Mesenchymal stem cell (in vitro differentiated cells and primary cell): ENCODE data around the gene EZH2.

Experiments used
- DNase-seq: peaks from one replicate; pipeline ENCODE4 v3.0.0-alpha.2; 2013
- H2AFZ ChIP-seq: one replicate; pipeline ENCODE4 v1.6.1; 2013; ENCODE audit warnings: low read depth, mild to moderate bottlenecking, control low read depth, inconsistent platforms, low read length, moderate library complexity
- H2AK5ac ChIP-seq: 2 replicates; pipeline ENCODE4 v1.6.1; 2013; ENCODE audit warnings: low read length, moderate library complexity, mild to moderate bottlenecking, inconsistent platforms; ENCODE audit not compliant: severe bottlenecking
- H2BK120ac ChIP-seq: one replicate; pipeline ENCODE4 v1.6.1; 2013; ENCODE audit warnings: low read depth, mild to moderate bottlenecking, inconsistent platforms, low read length, moderate library complexity
- H2BK12ac ChIP-seq, 2 experiments: one replicate each; pipeline ENCODE4 v1.6.1; 2013; ENCODE audit warnings: inconsistent platforms in 2 of 2, low read length in 2 of 2, mild to moderate bottlenecking in 2 of 2, moderate library complexity in 2 of 2, control low read depth in 1 of 2
- H2BK15ac ChIP-seq: one replicate; pipeline ENCODE4 v1.6.1; 2013; ENCODE audit warnings: mild to moderate bottlenecking, low read depth, inconsistent platforms; ENCODE audit not compliant: poor library complexity, severe bottlenecking
- H2BK5ac ChIP-seq: 2 replicates; pipeline ENCODE4 v1.6.1; 2013; ENCODE audit warnings: low read depth, mild to moderate bottlenecking, low read length, control low read depth, inconsistent platforms; ENCODE audit not compliant: poor library complexity, severe bottlenecking
- H3K14ac ChIP-seq, 2 experiments: one replicate each; pipeline ENCODE4 v1.6.1; 2013; ENCODE audit warnings: inconsistent platforms in 2 of 2, low read length in 2 of 2, control low read depth in 1 of 2, mild to moderate bottlenecking in 1 of 2, moderate library complexity in 1 of 2
- H3K18ac ChIP-seq, 2 experiments: one replicate each; pipeline ENCODE4 v1.6.1; 2013; ENCODE audit warnings: inconsistent platforms in 2 of 2, low read length in 2 of 2, control low read depth in 1 of 2, low read depth in 1 of 2, mild to moderate bottlenecking in 1 of 2
- H3K23ac ChIP-seq, 2 experiments: one replicate each; pipeline ENCODE4 v1.6.1; 2013; ENCODE audit warnings: inconsistent platforms in 2 of 2, low read length in 2 of 2, mild to moderate bottlenecking in 2 of 2, moderate library complexity in 2 of 2, control low read depth in 1 of 2
- H3K27ac ChIP-seq: 2 replicates; pipeline ENCODE4 v1.5.1; 2013; ENCODE audit warnings: mild to moderate bottlenecking, moderate library complexity, low read length, control low read depth, inconsistent platforms; ENCODE audit not compliant: poor library complexity, severe bottlenecking
- H3K27me3 ChIP-seq, 2 experiments: 2 replicates each; pipeline versions ENCODE4 v1.6.1 to v1.7.0; 2013; ENCODE audit warnings: low read length in 2 of 2, mild to moderate bottlenecking in 2 of 2, moderate library complexity in 2 of 2, control low read depth in 1 of 2, inconsistent platforms in 1 of 2; ENCODE audit not compliant: control insufficient read depth in 1 of 2, insufficient read depth in 1 of 2
- H3K36me3 ChIP-seq, 2 experiments: 2 replicates each; pipeline versions ENCODE4 v1.6.1 to v1.7.0; 2013; ENCODE audit warnings: low read length in 2 of 2, control low read depth in 1 of 2, inconsistent platforms in 1 of 2, low read depth in 1 of 2, mild to moderate bottlenecking in 1 of 2; ENCODE audit not compliant: insufficient read depth in 2 of 2, control insufficient read depth in 1 of 2
- H3K4ac ChIP-seq, 2 experiments: one replicate each; pipeline ENCODE4 v1.6.1; 2013; ENCODE audit warnings: inconsistent platforms in 2 of 2, low read length in 2 of 2, mild to moderate bottlenecking in 2 of 2, moderate library complexity in 2 of 2, control low read depth in 1 of 2, low read depth in 1 of 2
- H3K4me1 ChIP-seq: 2 replicates; pipeline ENCODE4 v1.6.1; 2013; ENCODE audit warnings: low read depth, low read length, control low read depth; ENCODE audit not compliant: control insufficient read depth, insufficient read depth
- H3K4me2 ChIP-seq: 2 replicates; pipeline ENCODE4 v1.6.1; 2013; ENCODE audit warnings: low read length, mild to moderate bottlenecking, inconsistent platforms; ENCODE audit not compliant: poor library complexity, severe bottlenecking
- H3K4me3 ChIP-seq, 2 experiments: 2 replicates each; pipeline versions ENCODE4 v1.5.1 to v1.7.0; 2013; ENCODE audit warnings: low read length in 2 of 2, mild to moderate bottlenecking in 2 of 2, control low read depth in 1 of 2, low read depth in 1 of 2; ENCODE audit not compliant: insufficient read depth in 1 of 2
- H3K79me1 ChIP-seq: replicated peaks from 2 replicates; pipeline ENCODE4 v1.6.1; 2013; ENCODE audit warnings: mild to moderate bottlenecking, control low read depth, low read length, inconsistent platforms; ENCODE audit not compliant: poor library complexity, severe bottlenecking
- H3K9ac ChIP-seq: 2 replicates; pipeline ENCODE4 v1.7.0; 2013; ENCODE audit warnings: mild to moderate bottlenecking, low read length, moderate library complexity
- H3K9me3 ChIP-seq: 2 replicates; pipeline ENCODE4 v1.7.0; 2013; ENCODE audit warnings: mild to moderate bottlenecking, low read length; ENCODE audit not compliant: control insufficient read depth
- H4K8ac ChIP-seq: one replicate; pipeline ENCODE4 v1.6.1; 2013; ENCODE audit warnings: inconsistent platforms, mild to moderate bottlenecking, low read length, moderate library complexity
- H4K91ac ChIP-seq: one replicate; pipeline ENCODE4 v1.6.1; 2013; ENCODE audit warnings: mild to moderate bottlenecking, low read length, inconsistent platforms
- WGBS: methylation state at CpG from one replicate; pipeline ENCODE4 v1.1.7; 2013; ENCODE audit warnings: mixed read lengths; 5-methylcytosine and 5-hydroxymethylcytosine counted together

Gene EZH2

DNA sequence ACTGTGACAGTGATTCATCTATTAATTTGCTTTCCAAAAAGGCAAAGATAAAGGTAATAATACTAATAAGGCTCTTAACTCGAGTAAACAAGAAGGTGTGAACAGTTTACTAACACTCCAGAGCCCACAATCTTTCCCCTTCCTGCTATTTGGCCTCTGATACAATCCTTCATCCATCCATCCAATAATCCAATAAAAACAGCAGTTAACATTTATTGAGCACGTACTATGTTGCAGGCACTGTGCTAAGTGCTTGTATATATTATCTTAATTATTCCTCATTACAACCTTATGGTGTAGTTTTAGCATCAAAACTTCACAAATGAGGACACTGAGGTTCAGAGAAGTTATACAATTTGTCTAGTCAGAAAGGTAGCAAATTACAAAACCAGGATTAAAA lies 49.5 kb downstream of the EZH2 start:
- no peak overlapping the region for H3K18ac ChIP-seq
- H3K36me3 ChIP-seq = no peaks in the 10 kb centered on the region
- no peak overlapping the region for H3K23ac ChIP-seq
- no peak overlapping the region for H2AFZ ChIP-seq
- H3K4me3 ChIP-seq = no peak overlapping the region
- H2BK5ac ChIP-seq = no peak overlapping the region
- no peak overlapping the region for H4K8ac ChIP-seq
- no peak overlapping the region for H4K91ac ChIP-seq
- H3K27me3 ChIP-seq = no peaks in the 10 kb centered on the region
- no peak overlapping the region for H2BK120ac ChIP-seq
- H2BK15ac ChIP-seq = no peak overlapping the region
- H3K4ac ChIP-seq = no peak overlapping the region
- H3K9ac ChIP-seq = no peak overlapping the region
- H3K27ac ChIP-seq = no peak overlapping the region
- no peak overlapping the region for H2BK12ac ChIP-seq
- H3K79me1 ChIP-seq = peaks cover 22% of the 10 kb centered on the region
- WGBS = 100% methylated on average over 1 of the region's 2 CpGs
- no peak overlapping the region for H2AK5ac ChIP-seq
- H3K9me3 ChIP-seq = no peaks in the 10 kb centered on the region
- H3K4me1 ChIP-seq = no peaks in the 10 kb centered on the region
- no peak overlapping the region for H3K14ac ChIP-seq
- DNase-seq = no peak
- H3K4me2 ChIP-seq = no peak overlapping the region

DNA sequence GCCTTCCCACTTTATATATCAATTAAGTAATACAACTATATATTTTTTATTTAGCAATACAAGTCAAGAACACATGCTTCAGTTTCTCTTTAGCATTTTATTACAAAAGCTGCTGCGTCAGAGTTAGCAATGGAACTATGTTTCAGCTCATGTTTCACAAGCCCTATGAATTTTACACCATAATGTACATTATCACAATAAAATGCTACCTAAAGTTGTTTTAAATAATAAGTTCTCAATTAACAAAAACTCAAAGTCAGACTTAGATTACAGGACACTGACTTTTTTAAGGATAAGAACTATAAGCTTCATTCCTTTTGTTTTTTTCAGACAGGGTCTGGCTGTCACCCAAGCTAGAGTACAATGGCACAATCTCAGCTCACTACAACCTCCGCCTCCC lies 52.3 kb downstream of the EZH2 start:
- 97% methylated on average over 2 of the region's 2 CpGs for WGBS
- no peak for DNase-seq
- Histone ChIP-seq H3K18ac (no peak overlapping the region), H3K9me3 (no peaks in the 10 kb centered on the region), H3K4ac (no peak overlapping the region), H3K27ac (no peak overlapping the region), H2AK5ac (no peak overlapping the region), H4K91ac (no peak overlapping the region), H2BK120ac (no peak overlapping the region), H3K4me1 (no peaks in the 10 kb centered on the region), H4K8ac (no peak overlapping the region), H2BK5ac (no peak overlapping the region), H2BK15ac (no peak overlapping the region), H2BK12ac (peak overlapping the region in 1 of 2 experiments; percentile 6), H2AFZ (no peak overlapping the region), H3K79me1 (peaks cover 19% of the 10 kb centered on the region), H3K14ac (no peak overlapping the region), H3K27me3 (no peaks in the 10 kb centered on the region), H3K4me3 (no peak overlapping the region), H3K36me3 (peaks cover 0 to 3% of the 10 kb centered on the region in 2 experiments), H3K4me2 (no peak overlapping the region), H3K9ac (no peak overlapping the region), H3K23ac (no peak overlapping the region)

DNA sequence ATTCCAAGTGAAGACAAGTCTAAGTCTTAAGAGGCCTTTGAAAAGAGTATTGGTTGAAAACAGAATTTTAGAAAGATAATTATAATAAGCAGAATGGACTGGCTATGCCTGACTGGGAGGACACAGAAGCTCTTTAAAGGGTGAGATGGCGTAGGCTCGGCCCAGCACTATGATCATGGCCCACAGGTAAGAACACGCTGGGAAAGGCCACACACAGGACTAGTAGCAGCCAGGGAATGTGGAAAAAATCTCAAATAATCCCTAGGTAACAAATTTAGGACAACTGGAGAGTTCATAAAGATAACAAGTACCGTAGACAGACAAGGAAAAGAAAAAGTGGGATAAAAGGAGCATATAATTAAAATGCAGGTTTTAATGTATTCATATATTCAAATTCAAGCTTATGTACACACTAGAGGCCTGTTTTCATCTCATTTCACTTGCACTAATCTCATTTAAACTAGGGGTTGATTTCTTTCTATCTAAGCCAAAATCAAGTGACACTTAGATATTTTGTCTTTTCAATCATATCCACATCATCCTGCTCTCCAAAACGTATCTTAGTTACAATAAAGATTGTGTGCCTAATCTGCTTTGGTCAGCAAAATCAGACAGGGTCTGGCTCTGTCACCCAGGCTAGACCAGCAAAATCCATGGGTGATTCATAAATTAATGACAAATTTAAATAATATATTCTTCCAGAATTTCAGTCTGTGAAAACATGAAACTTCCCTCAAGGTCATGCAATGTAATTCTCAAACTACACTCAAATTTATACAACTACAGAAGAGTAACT lies 53.0 kb downstream of the EZH2 start:
- H3K18ac ChIP-seq = no peak overlapping the region
- no peaks in the 10 kb centered on the region for H3K4me1 ChIP-seq
- H3K9ac ChIP-seq = no peak overlapping the region
- no peak overlapping the region for H3K14ac ChIP-seq
- no peak overlapping the region for H3K27ac ChIP-seq
- H3K4me3 ChIP-seq = no peak overlapping the region
- H2AFZ ChIP-seq = no peak overlapping the region
- no peak for DNase-seq
- H3K9me3 ChIP-seq = no peaks in the 10 kb centered on the region
- peaks cover 16% of the 10 kb centered on the region for H3K79me1 ChIP-seq
- no peak overlapping the region for H3K23ac ChIP-seq
- no peak overlapping the region for H2BK12ac ChIP-seq
- H2BK5ac ChIP-seq = no peak overlapping the region
- no peaks in the 10 kb centered on the region for H3K27me3 ChIP-seq
- H2BK120ac ChIP-seq = no peak overlapping the region
- H3K36me3 ChIP-seq = peaks cover 0 to 8% of the 10 kb centered on the region in 2 experiments
- no peak overlapping the region for H4K91ac ChIP-seq
- H2AK5ac ChIP-seq = no peak overlapping the region
- H2BK15ac ChIP-seq = no peak overlapping the region
- no peak overlapping the region for H4K8ac ChIP-seq
- WGBS = 92% methylated on average over 4 of the region's 5 CpGs
- no peak overlapping the region for H3K4me2 ChIP-seq
- H3K4ac ChIP-seq = no peak overlapping the region

DNA sequence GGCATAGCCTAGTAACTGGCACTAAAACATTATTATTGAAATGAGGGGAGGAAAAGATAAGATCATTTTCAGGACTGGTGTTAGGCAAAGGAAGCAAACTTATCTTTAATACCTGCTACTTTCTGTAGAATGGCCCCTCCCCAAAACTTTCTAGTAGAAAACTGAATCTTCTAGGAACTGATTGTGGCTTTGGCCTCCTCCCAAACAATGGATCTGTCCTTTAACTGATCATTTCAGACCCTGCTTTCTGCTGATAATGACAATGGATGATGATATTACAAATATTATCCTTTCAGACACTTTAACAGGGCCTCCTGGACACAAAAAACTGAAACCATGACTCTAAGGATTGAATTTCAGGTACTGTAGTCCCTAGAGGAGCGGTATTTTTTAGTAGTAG lies 55.1 kb downstream of the EZH2 start:
- Histone ChIP-seq H3K9me3 (no peaks in the 10 kb centered on the region), H3K4me1 (no peaks in the 10 kb centered on the region), H2AK5ac (no peak overlapping the region), H3K36me3 (peaks cover 0 to 8% of the 10 kb centered on the region in 2 experiments), H3K27ac (no peak overlapping the region), H3K4ac (no peak overlapping the region), H3K18ac (no peak overlapping the region), H2AFZ (no peak overlapping the region), H2BK5ac (no peak overlapping the region), H3K14ac (no peak overlapping the region), H3K4me3 (no peak overlapping the region), H4K8ac (no peak overlapping the region), H2BK120ac (no peak overlapping the region), H4K91ac (no peak overlapping the region), H3K4me2 (no peak overlapping the region), H2BK15ac (no peak overlapping the region), H3K23ac (no peak overlapping the region), H3K27me3 (no peaks in the 10 kb centered on the region), H2BK12ac (no peak overlapping the region), H3K79me1 (peaks cover 8% of the 10 kb centered on the region), H3K9ac (no peak overlapping the region)
- WGBS = 100% methylated on average over 1 of the region's 1 CpG
- DNase-seq = no peak
